HepG2 (cell line): ENCODE data around the gene SLC39A1.

Experiments
- ASH2L ChIP-seq: fragments of 300-600, 200-600 bp; sonication (generic); IDR thresholded peaks from 2 replicates; pipeline ENCODE4 v1.7.0; 2017; ENCODE audit warnings: low read depth, mild to moderate bottlenecking, moderate library complexity, mixed read lengths, low read length; ENCODE audit not compliant: insufficient read length
- SUZ12 ChIP-seq: fragments of 150-350 bp; IDR thresholded peaks from 2 replicates; pipeline ENCODE4 v1.6.1; 2014; ENCODE audit warnings: low read depth, low read length
- TGIF2 ChIP-seq: IDR thresholded peaks from 2 replicates; pipeline ENCODE4 v1.6.1; 2016; ENCODE audit warnings: control low read depth, missing compliant biosample characterization
- ZFP91 ChIP-seq: sonication (generic); formaldehyde crosslinking; IDR thresholded peaks from 2 replicates; pipeline ENCODE4 v1.9.0; 2022; ENCODE audit warnings: missing genetic modification reagents, mild to moderate bottlenecking, borderline replicate concordance
- ZSCAN31 ChIP-seq: sonication (generic); formaldehyde crosslinking; IDR thresholded peaks from 2 replicates; pipeline ENCODE4 v1.5.0; 2020; ENCODE audit warnings: low read depth, mild to moderate bottlenecking, missing genetic modification reagents

GRCh38 chr1:153956997-153957715 lies 6.2 kb downstream of the SLC39A1 start:
- TF ChIP-seq ZSCAN31 (CRISPR knock-in tag) (no peak), ASH2L (no peak), SUZ12 (no peak), ZFP91 (CRISPR knock-in tag) (no peak), TGIF2 (CRISPR knock-in tag) (no peak)
